Esophagus mucosa (tissue), 1 donor: ENCODE data around the gene STK24. TPM values are rescaled to one million over a fixed set of nuclear protein-coding genes. Genes with fewer than 3 reads are reported as not detected.

Experiments
- ATAC-seq: fragments of 200-7000 bp; cut with Tn5 transposase; one replicate; pipeline ENCODE4 v1.9.1; 2020
- total RNA-seq: library from RNA; stranded (reverse); gene quantifications from one replicate; pipeline ENCODE4 v1.2.4, GENCODE V29; 2023
- donor health status: DM: yes; HTN: yes; CAD: no.

Gene STK24
- total RNA-seq, 1 donor from 2014 or later, result 139 TPM

DNA sequence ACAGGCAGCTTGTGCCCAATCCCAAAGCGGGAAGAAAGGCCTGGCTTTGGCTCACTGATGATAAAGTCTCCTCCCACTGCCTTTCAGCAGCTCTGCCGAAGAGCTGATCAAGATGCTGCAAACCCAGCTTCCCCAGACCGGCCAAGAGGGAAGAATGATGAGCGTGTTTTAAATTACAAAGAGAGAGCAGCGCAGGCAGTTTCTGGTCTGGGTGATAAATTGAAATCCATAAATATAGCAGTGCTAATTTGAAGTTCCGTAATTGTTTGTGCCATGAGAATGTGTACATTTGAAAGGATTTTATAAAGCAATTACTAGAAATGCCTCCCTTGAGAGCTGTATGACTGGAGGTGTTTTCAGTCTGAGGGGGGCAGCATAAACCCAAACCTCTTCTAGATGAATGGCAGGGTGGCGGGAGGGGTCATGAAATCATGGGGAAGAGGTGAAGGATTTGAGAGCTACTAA is 171.8 kb downstream of the STK24 start:
- ATAC-seq, result no peak

DNA sequence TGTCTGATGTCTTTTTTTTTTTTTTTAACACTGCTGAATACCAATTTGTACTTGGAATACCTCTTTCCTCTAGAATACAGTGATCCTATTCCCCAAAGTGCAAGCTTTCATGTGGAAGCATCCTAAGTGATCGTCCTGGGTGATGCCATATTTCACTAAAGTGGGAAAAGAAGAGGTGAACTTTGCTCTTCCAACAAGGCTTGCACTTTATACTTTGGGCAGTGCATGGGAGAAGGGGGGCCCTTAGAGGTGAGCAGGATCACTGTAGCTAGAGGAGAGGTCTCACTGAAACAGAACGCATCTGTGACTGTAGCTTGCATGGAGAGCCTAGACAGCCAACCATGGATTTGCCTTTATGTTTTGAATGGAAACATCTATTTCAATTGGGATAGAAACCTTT is 173.8 kb downstream of the STK24 start:
- ATAC-seq, result no peak

DNA sequence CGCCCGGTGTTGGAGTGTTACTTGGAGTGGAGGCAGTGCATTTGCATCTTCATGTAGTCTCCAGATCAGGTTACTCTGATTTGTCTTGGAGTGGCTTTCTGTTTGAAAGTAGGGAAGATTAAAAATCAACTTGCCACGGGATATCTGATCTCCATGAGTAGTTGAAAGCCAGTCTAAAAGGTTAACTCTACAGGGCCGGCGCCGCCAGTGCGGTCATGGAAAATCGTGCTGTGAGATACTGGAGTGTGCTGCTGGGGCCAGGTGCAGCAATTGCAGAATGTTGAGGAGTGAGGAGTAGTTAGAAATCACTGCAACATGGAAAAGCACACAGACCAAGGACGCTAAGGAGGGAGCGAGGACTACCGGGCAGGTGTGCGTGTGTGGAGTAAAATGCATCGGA is 175.0 kb downstream of the STK24 start:
- no peak for ATAC-seq

DNA sequence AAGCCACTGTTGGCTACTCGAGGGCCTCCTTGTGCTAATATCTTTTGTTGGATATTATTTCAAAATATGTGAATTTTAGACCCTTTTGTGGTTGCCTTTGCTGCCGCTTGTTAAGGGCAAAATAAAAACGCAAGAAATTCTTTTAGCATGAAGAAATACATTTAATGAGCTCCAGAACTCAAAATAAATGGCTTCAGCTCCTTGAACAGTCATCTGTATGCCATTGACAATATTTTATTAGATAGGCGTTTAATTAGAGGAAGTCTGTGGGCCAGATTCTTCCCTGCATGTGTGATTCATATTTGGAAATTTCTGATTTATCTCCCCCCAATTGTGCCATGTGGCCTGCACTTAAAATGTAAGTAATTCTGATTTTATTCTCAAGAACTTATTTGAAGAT is 177.2 kb downstream of the STK24 start:
- no peak for ATAC-seq

DNA sequence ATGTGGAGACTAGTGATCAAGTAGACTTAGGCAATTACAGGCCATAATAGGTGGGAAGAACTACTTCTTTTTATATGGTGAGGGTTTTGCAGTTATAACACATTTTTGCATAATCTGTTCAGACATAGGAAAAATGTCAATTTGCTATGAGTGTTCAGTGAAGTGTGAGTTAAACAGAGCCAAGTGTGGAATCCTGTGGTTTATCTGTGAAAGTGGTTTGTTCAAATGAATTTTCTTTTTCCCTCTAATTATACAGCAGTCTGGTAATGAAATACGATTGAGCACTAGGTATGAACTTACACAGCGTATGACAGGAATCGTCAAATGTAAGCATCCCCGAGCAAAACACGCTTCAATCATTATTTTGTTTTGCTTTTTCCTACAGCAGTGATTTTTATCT is 178.3 kb downstream of the STK24 start:
- ATAC-seq, result no peak

DNA sequence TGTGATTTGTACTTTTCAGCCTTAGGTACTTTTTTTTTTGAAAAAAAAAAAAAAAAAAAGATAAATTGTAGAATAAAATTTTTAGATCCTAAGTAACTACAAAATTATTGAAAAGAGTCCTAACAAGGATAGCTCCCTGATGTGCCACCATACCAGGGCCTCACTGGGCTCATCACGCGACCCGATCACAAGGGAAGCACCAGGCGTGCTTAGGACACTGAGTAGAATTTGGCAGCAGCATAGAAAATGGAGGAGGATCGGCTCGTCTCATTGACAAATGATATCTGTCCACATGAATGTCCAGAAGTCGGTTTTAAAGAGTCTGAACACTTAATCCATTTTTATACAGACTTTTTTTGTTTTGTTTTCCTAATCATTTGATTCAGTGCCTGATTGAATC is 179.0 kb downstream of the STK24 start:
- no peak for ATAC-seq

DNA sequence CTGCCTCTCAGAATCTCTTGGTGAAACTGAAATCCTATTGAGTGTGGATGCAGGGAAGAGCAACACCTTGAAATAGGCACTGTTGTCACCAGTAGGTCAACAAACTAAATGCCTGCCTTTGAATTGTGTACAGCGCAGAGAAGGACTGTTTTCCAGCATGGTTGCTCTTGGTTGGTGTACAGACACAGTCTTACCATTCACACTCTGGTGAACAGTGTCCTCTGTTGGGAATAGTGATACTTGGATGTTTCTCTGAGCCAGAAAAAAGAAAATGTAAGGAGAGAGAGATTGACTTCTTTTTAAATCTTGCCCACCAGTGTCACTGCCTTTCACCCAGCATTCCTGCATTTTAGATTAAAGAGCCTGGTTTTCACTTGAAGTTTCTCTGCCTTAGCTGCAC is 179.7 kb downstream of the STK24 start:
- no peak for ATAC-seq

DNA sequence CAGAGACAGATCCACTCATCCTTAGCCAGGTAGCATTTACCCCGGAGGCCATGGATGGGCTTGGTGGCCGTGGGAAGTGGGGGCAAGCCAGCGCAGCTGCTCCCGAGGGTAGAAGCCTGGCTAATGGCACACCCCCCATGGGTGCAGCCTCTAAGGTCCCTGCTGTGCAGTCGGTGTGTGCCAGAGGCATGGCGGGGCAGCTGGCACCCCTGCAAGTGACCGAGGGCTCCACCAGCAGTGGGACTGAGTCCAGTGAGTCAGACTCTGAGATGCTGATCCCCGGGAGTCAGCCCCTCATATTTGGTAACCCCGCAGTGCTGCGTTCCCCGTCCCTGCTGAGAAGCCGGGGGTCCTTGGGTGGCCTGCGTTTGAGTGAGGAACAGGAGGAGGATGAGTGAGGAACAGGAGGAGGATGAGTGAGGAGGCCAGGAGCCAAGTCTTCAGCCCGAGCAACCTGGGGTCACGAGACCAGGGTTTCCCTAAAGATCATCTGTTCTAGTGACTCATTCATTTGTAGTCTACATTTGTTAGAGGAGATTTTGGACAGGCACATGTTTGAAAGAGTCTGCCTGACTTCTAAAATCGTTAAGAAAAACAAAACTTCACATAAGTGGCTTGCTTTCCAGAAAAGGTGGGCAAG is 180.7 kb downstream of the STK24 start:
- ATAC-seq, result no peak

Other genes with a start within 250 kb of the STK24 start
- gene SLC15A1, start 175.6 kb upstream of the STK24 start, total RNA-seq, result 2.9 TPM